ACC112 (cell line): Measurements from ENCODE around the gene PUM2.

ENCODE experiments used
- H2AFZ ChIP-seq: fragments of 200-600 bp; sonication (generic); one replicate; pipeline ENCODE4 v1.6.0; 2017; ENCODE audit warnings: antibody characterized with exemption, low read length; ENCODE audit not compliant: unreplicated experiment
- H3K27ac ChIP-seq: fragments of 200-600 bp; sonication (generic); 2 replicates; pipeline ENCODE4 v1.5.1; 2014; ENCODE audit warnings: low read depth, mild to moderate bottlenecking, antibody characterized with exemption, low read length, moderate library complexity
- H3K27me3 ChIP-seq: fragments of 200-600 bp; sonication (generic); 2 replicates; pipeline ENCODE4 v1.6.1; 2014; ENCODE audit warnings: mild to moderate bottlenecking, antibody characterized with exemption, low read length, moderate library complexity, mixed read lengths; ENCODE audit not compliant: insufficient read depth
- H3K36me3 ChIP-seq: fragments of 200-600 bp; sonication (generic); 2 replicates; pipeline ENCODE4 v1.6.1; 2016; ENCODE audit warnings: mild to moderate bottlenecking, antibody characterized with exemption, low read length, moderate library complexity, mixed read lengths; ENCODE audit not compliant: insufficient read depth
- H3K4me1 ChIP-seq: fragments of 200-600 bp; sonication (generic); one replicate; pipeline ENCODE4 v1.6.1; 2016; ENCODE audit warnings: low read length, mixed read lengths; ENCODE audit not compliant: insufficient read depth, unreplicated experiment, control insufficient read depth
- H3K4me3 ChIP-seq: fragments of 200-600 bp; sonication (generic); 2 replicates; pipeline ENCODE4 v1.5.1; 2014; ENCODE audit warnings: mild to moderate bottlenecking, low read depth, low read length
- H3K79me2 ChIP-seq: fragments of 200-600 bp; sonication (generic); one replicate; pipeline ENCODE4 v1.6.0; 2016; ENCODE audit warnings: low read length; ENCODE audit not compliant: control insufficient read depth, unreplicated experiment, insufficient read depth

PUM2 gene

GRCh38 chr2:20198796-20199632, 151.6 kb downstream of the PUM2 start:
- H3K4me1 ChIP-seq = no peaks in the 10 kb centered on the region
- H3K4me3 ChIP-seq = no peak overlapping the region
- no peak overlapping the region for H3K27ac ChIP-seq

More at GRCh38 chr2:20198796-20199632, 151.6 kb downstream of the PUM2 start:
- Histone ChIP-seq H3K36me3 (no peaks in the 10 kb centered on the region), H3K79me2 (no peaks in the 10 kb centered on the region), H3K27me3 (no peaks in the 10 kb centered on the region), H2AFZ (no peak overlapping the region)
